ENCODE results near the gene MYO3B.

Gene MYO3B

DNA sequence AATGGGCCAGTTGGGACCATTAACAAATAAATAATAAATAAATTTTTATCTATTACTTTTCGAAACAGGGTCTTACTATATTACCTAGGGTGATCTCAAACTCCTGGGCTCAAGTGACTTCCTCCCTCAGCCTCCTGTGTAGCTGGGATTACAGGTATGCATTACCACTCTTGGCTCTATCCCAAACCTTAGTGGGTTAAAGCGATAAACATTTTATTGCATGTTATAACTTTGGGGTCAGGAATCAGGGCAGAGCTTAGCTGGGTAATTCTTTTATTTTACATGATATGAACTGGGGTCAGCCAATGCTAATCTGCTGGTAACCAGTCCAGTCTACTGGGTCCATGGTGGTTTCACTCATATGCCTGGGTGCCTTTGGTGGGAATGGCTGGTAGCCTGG, 127.8 kb downstream of the MYO3B start:
- Histone ChIP-seq H3K9me3 (ENCODE audit: control insufficient read depth, insufficient read depth, low read length) (no peaks in the 10 kb centered on the region), H3K79me2 (ENCODE audit: control insufficient read depth, low read length) (no peaks in the 10 kb centered on the region), H3F3A (ENCODE audit: control insufficient read depth, insufficient read depth) (no peaks in the 10 kb centered on the region), H3K36me3 (ENCODE audit: control insufficient read depth, low read length) (no peaks in the 10 kb centered on the region), H4K20me1 (ENCODE audit: control insufficient read depth, insufficient read depth, low read depth, low read length) (no peaks in the 10 kb centered on the region), H3K4me1 (ENCODE audit: control insufficient read depth, low read length) (no peaks in the 10 kb centered on the region), H3K4me2 (ENCODE audit: low read length) (no peak overlapping the region), H3K4me3 (ENCODE audit: low read length) (no peak overlapping the region), H3K9me2 (replicated peaks; ENCODE audit: control insufficient read depth, low read length) (no peaks in the 10 kb centered on the region), H3K27ac (ENCODE audit: low read depth, low read length) (no peak overlapping the region), H3K27me3 (ENCODE audit: control insufficient read depth, low read length) (no peaks in the 10 kb centered on the region)
- TF ChIP-seq, protein P1, sequence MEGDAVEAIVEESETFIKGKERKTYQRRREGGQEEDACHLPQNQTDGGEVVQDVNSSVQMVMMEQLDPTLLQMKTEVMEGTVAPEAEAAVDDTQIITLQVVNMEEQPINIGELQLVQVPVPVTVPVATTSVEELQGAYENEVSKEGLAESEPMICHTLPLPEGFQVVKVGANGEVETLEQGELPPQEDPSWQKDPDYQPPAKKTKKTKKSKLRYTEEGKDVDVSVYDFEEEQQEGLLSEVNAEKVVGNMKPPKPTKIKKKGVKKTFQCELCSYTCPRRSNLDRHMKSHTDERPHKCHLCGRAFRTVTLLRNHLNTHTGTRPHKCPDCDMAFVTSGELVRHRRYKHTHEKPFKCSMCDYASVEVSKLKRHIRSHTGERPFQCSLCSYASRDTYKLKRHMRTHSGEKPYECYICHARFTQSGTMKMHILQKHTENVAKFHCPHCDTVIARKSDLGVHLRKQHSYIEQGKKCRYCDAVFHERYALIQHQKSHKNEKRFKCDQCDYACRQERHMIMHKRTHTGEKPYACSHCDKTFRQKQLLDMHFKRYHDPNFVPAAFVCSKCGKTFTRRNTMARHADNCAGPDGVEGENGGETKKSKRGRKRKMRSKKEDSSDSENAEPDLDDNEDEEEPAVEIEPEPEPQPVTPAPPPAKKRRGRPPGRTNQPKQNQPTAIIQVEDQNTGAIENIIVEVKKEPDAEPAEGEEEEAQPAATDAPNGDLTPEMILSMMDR (IDR thresholded peaks at IDR 0.05; ENCODE audit: low read depth, low read length, poor library complexity, severe bottlenecking): no peak
- no peak for TF ChIP-seq EZH2phosphoT487 (IDR thresholded peaks at IDR 0.05; ENCODE audit: borderline replicate concordance, low read length)

DNA sequence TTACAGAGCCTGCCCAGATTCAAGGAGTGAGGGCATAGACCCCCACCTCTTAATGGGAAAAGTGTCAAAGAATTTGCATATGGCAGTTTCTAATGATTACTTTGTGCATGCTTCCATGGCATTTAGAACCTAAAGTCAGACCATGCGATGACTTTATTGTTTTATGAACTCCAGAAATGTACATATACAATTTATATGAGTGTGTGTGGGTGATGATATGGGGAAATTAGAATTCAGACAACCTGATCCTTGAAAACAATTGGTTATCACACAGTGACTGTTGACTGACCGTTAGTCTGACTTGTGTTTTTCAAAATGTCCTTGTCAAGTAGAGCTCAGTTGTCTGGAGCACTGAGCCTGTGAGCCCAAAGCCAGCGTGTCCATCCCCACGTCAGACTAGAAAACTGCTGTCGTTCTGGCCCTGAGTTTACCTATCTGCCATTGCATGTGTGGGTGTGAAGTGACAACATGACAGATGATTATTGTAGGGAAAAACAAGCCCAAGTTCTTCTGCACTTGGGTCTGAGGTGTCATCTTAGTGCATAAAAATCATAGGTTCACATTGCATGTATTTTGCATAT, 128.4 kb downstream of the MYO3B start:
- TF ChIP-seq, protein P1 (IDR thresholded peaks at IDR 0.05; ENCODE audit: low read depth, low read length, poor library complexity, severe bottlenecking): no peak
- no peak for TF ChIP-seq EZH2phosphoT487 (IDR thresholded peaks at IDR 0.05; ENCODE audit: borderline replicate concordance, low read length)
- Histone ChIP-seq H3K79me2 (ENCODE audit: control insufficient read depth, low read length) (no peaks in the 10 kb centered on the region), H3K4me3 (ENCODE audit: low read length) (no peak overlapping the region), H3K4me2 (ENCODE audit: low read length) (no peak overlapping the region), H3K36me3 (ENCODE audit: control insufficient read depth, low read length) (no peaks in the 10 kb centered on the region), H3K27ac (ENCODE audit: low read depth, low read length) (no peak overlapping the region), H4K20me1 (ENCODE audit: control insufficient read depth, insufficient read depth, low read depth, low read length) (no peaks in the 10 kb centered on the region), H3F3A (ENCODE audit: control insufficient read depth, insufficient read depth) (no peaks in the 10 kb centered on the region), H3K27me3 (ENCODE audit: control insufficient read depth, low read length) (no peaks in the 10 kb centered on the region), H3K4me1 (ENCODE audit: control insufficient read depth, low read length) (no peaks in the 10 kb centered on the region), H3K9me2 (replicated peaks; ENCODE audit: control insufficient read depth, low read length) (no peaks in the 10 kb centered on the region), H3K9me3 (ENCODE audit: control insufficient read depth, insufficient read depth, low read length) (no peaks in the 10 kb centered on the region)

DNA sequence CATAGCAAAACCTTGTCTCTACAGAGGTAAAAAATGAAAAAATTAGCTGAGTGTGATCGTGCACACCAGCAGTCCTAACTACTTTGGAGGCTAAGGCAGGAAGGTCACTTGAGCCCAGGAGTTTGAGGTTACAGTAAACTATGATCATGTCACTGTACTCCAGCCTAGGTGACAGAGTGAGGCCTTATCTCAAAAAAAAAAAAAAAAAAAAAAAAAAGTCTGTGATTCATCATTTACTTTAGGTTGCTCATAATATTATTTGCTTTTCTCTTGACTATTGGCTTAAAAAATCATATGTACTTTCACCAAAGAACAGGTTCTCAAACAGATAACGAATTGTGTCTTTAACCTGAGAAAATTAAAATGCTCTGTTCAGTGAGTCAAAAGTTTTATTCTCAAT, 129.1 kb downstream of the MYO3B start:
- Histone ChIP-seq H3K27ac (ENCODE audit: low read depth, low read length) (no peak overlapping the region), H3K79me2 (ENCODE audit: control insufficient read depth, low read length) (no peaks in the 10 kb centered on the region), H3K4me1 (ENCODE audit: control insufficient read depth, low read length) (no peaks in the 10 kb centered on the region), H3K9me3 (ENCODE audit: control insufficient read depth, insufficient read depth, low read length) (no peaks in the 10 kb centered on the region), H3K9me2 (replicated peaks; ENCODE audit: control insufficient read depth, low read length) (no peaks in the 10 kb centered on the region), H3K4me3 (ENCODE audit: low read length) (no peak overlapping the region), H3K27me3 (ENCODE audit: control insufficient read depth, low read length) (no peaks in the 10 kb centered on the region), H3K4me2 (ENCODE audit: low read length) (no peak overlapping the region), H4K20me1 (ENCODE audit: control insufficient read depth, insufficient read depth, low read depth, low read length) (no peaks in the 10 kb centered on the region), H3K36me3 (ENCODE audit: control insufficient read depth, low read length) (no peaks in the 10 kb centered on the region), H3F3A (ENCODE audit: control insufficient read depth, insufficient read depth) (no peaks in the 10 kb centered on the region)
- TF ChIP-seq, protein P1 (IDR thresholded peaks at IDR 0.05; ENCODE audit: low read depth, low read length, poor library complexity, severe bottlenecking): no peak
- no peak for TF ChIP-seq EZH2phosphoT487 (IDR thresholded peaks at IDR 0.05; ENCODE audit: borderline replicate concordance, low read length)

Data from DOHH2 (cell line).